ENCODE results near the gene MINAR1. TPM values are rescaled to one million over a fixed set of nuclear protein-coding genes. Genes with fewer than 3 reads are reported as not detected.
A peak's percentile ranks its signal among the peaks of the same experiment; 100 is the strongest.

The MINAR1 gene, protein sequence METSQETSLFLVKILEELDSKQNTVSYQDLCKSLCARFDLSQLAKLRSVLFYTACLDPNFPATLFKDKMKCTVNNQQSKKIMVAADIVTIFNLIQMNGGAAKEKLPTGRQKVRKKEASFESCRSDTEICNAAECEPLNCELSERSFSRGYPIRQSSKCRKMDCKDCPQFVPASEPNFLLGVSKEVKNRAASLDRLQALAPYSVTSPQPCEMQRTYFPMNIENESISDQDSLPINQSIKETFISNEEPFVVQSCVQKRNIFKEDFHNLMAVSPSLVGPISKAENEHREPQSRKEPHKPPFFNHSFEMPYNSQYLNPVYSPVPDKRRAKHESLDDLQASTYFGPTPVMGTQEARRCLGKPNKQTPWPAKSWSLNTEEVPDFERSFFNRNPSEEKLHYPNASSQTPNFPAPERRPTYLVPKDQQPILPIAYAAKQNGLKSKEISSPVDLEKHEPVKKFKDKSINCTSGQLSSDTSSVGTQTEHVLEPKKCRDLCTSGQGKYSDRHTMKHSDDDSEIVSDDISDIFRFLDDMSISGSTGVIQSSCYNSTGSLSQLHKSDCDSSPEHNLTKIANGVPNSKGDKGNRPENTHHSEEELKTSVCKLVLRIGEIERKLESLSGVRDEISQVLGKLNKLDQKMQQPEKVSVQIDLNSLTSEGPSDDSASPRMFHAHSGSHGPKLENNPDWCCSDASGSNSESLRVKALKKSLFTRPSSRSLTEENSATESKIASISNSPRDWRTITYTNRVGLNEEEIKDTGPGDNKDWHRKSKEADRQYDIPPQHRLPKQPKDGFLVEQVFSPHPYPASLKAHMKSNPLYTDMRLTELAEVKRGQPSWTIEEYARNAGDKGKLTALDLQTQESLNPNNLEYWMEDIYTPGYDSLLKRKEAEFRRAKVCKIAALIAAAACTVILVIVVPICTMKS
- 0.15 and 0.22 TPM in 2 replicates for total RNA-seq (2021)
- percentile 27 among the genes with signal in this experiment for Bru-seq, nascent RNA
- percentile 31 among the genes with signal in this experiment for BruChase-seq, experiment 1, labeled RNA remaining after a 2-hour chase
- BruChase-seq, experiment 2, labeled RNA remaining after a 6-hour chase: percentile 27 among the genes with signal in this experiment
- long read RNA-seq: 0 reads

DNA sequence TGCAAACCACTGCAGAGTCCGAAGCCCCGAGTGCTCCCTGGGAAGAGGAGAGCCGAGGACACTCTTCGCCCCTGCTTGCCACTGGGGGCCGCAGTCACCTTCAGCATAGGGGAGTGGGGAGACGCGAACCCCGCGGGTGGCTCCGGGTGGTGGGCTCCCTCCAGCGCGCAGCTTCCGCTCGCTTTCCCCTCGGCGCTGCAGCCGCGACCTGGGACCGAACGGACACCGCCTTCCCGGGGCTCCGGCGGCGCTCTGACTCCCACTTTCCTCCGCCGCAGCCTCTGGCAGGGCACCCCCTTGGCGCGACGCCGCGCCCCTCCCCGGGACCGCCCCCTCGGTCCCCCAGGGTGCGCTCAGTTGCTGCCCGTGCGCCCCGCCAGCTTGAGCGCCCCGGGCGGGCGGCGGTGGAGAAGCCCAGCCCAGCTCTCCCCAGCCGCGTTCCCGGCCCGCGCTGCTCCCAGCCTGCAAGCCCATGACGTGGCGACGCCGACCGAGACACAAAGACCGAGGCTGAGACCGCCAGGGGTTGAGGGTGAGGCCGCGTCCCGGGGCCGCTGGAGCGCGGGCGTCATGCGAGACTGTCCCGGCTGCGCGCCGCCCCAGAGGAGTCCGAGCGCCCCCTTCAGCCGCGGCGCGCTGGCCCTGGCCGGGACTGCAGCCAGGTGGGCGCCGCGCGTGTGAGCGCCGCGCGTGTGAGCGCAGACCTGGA lies at the start of gene MINAR1:
MINAR1 (plus strand) TSS at position 701 of the 709 bp plus-strand sequence. CDS start 23,812 bp downstream, outside the sequence.
- no TSS peak for BruUV-seq (replicated peaks)
- H4K20me1 ChIP-seq (ENCODE audit: insufficient read depth): no peaks in the 10 kb centered on the region
- H3K9me2 ChIP-seq (ENCODE audit: insufficient read depth): no peaks in the 10 kb centered on the region
- ChIA-PET CTCF (interaction anchor here (0.7 kb wide), 1 partner anchor 50 kb away, joined by 3 read pairs; no protein-coding TSS in a partner anchor), POLR2A (ENCODE audit: unreplicated experiment) (no interaction called here)
- intact Hi-C loops (cut with micrococcal nuclease; ENCODE audit: unreplicated experiment): no loop called here
- peak in 1 of 2 experiments; percentile 3 for DNase-seq
- no peak within 1 kb of the TSS for H3K27ac ChIP-seq
- no peak within 1 kb of the TSS for H3K4me2 ChIP-seq
- no peaks in the 10 kb centered on the region for H3K4me1 ChIP-seq (replicated peaks; ENCODE audit: insufficient read depth)
- H3K27me3 ChIP-seq (ENCODE audit: insufficient read depth, low read depth): no peaks in the 10 kb centered on the region
- H3K79me2 ChIP-seq (ENCODE audit: low read depth): no peaks in the 10 kb centered on the region
- TF ChIP-seq, protein P1, sequence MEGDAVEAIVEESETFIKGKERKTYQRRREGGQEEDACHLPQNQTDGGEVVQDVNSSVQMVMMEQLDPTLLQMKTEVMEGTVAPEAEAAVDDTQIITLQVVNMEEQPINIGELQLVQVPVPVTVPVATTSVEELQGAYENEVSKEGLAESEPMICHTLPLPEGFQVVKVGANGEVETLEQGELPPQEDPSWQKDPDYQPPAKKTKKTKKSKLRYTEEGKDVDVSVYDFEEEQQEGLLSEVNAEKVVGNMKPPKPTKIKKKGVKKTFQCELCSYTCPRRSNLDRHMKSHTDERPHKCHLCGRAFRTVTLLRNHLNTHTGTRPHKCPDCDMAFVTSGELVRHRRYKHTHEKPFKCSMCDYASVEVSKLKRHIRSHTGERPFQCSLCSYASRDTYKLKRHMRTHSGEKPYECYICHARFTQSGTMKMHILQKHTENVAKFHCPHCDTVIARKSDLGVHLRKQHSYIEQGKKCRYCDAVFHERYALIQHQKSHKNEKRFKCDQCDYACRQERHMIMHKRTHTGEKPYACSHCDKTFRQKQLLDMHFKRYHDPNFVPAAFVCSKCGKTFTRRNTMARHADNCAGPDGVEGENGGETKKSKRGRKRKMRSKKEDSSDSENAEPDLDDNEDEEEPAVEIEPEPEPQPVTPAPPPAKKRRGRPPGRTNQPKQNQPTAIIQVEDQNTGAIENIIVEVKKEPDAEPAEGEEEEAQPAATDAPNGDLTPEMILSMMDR (conservative IDR thresholded peaks at IDR 0.05): no peak
- no peak for TF ChIP-seq EZH2 (IDR thresholded peaks at IDR 0.05; ENCODE audit: low read depth)
- no peaks in the 10 kb centered on the region for H3K36me3 ChIP-seq (ENCODE audit: low read depth)
- no peaks in the 10 kb centered on the region for H3F3A ChIP-seq (ENCODE audit: insufficient read depth, low read depth)
- H3K4me3 ChIP-seq: no peak within 1 kb of the TSS
- no peak within 1 kb of the TSS for H2AFZ ChIP-seq
- no peaks in the 10 kb centered on the region for H3K9me3 ChIP-seq (ENCODE audit: insufficient read depth, low read depth)

DNA sequence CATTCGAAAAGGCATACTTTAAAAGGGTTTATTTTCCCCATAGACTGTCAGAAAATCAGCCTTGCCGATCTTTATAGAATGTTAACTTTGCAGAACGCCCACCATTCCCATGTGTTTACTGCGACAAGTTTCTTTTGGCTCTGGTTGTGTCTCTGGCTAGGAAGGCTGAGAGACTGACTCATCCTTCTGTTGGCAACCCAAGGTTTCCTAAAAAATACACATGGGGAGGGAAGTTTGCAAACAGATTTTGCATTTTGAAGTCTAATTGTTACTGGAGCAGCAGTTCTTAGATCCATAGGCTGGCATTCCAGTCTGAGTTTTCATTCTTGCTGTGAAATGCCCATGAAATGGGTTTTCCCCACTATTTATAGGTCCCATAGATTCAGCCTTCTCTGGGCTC lies 37.9 kb upstream of the MINAR1 start:
- no peaks in the 10 kb centered on the region for H3K4me1 ChIP-seq (replicated peaks; ENCODE audit: insufficient read depth)
- TF ChIP-seq EZH2 (IDR thresholded peaks at IDR 0.05; ENCODE audit: low read depth): no peak
- TF ChIP-seq, protein P1 (conservative IDR thresholded peaks at IDR 0.05): no peak
- no peak overlapping the region for H3K27ac ChIP-seq
- no peak for DNase-seq
- ChIA-PET CTCF (no interaction called here), POLR2A (ENCODE audit: unreplicated experiment) (no interaction called here)
- intact Hi-C loops (cut with micrococcal nuclease; ENCODE audit: unreplicated experiment): no loop called here
- H3K9me3 ChIP-seq (ENCODE audit: insufficient read depth, low read depth): no peaks in the 10 kb centered on the region
- no peaks in the 10 kb centered on the region for H3K27me3 ChIP-seq (ENCODE audit: insufficient read depth, low read depth)
- H4K20me1 ChIP-seq (ENCODE audit: insufficient read depth): no peaks in the 10 kb centered on the region
- no peaks in the 10 kb centered on the region for H3K36me3 ChIP-seq (ENCODE audit: low read depth)
- H3K9me2 ChIP-seq (ENCODE audit: insufficient read depth): no peaks in the 10 kb centered on the region
- H3K4me3 ChIP-seq: no peak overlapping the region
- H3K79me2 ChIP-seq (ENCODE audit: low read depth): no peaks in the 10 kb centered on the region
- H3K4me2 ChIP-seq: no peak overlapping the region
- no TSS peak for BruUV-seq (replicated peaks)
- no peak overlapping the region for H2AFZ ChIP-seq
- no peaks in the 10 kb centered on the region for H3F3A ChIP-seq (ENCODE audit: insufficient read depth, low read depth)

DNA sequence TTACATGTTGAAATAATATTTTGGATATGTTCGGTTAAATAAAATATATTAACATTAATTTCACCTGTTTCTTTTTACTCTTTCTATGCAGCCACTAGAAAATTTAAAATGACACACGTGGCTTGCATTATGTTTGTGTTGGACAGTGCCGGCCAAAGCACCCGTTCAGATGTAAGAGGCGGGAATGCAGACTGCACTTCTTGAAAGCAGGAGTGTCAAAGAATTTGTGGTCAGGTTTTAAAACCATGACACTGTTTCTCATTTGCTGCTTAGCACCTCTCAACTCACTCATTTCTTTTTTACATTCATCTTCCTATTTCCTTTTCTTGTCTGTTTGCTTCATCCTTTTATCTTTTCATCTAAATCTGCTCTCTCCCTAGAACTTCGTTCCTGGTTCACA lies 35.3 kb upstream of the MINAR1 start:
- H3K9me2 ChIP-seq (ENCODE audit: insufficient read depth): no peaks in the 10 kb centered on the region
- no peak overlapping the region for H3K27ac ChIP-seq
- H3K79me2 ChIP-seq (ENCODE audit: low read depth): no peaks in the 10 kb centered on the region
- no peaks in the 10 kb centered on the region for H3K4me1 ChIP-seq (replicated peaks; ENCODE audit: insufficient read depth)
- no peak for TF ChIP-seq EZH2 (IDR thresholded peaks at IDR 0.05; ENCODE audit: low read depth)
- TF ChIP-seq, protein P1 (conservative IDR thresholded peaks at IDR 0.05): no peak
- H3K4me3 ChIP-seq: no peak overlapping the region
- POLR2A ChIA-PET (ENCODE audit: unreplicated experiment): no interaction called here
- H3F3A ChIP-seq (ENCODE audit: insufficient read depth, low read depth): no peaks in the 10 kb centered on the region
- no peak overlapping the region for H2AFZ ChIP-seq
- intact Hi-C loops (cut with micrococcal nuclease; ENCODE audit: unreplicated experiment): no loop called here
- no TSS peak for BruUV-seq (replicated peaks)
- H3K9me3 ChIP-seq (ENCODE audit: insufficient read depth, low read depth): no peaks in the 10 kb centered on the region
- CTCF ChIA-PET: no interaction called here
- H3K4me2 ChIP-seq: no peak overlapping the region
- no peaks in the 10 kb centered on the region for H3K27me3 ChIP-seq (ENCODE audit: insufficient read depth, low read depth)
- no peak for DNase-seq
- no peaks in the 10 kb centered on the region for H4K20me1 ChIP-seq (ENCODE audit: insufficient read depth)
- H3K36me3 ChIP-seq (ENCODE audit: low read depth): no peaks in the 10 kb centered on the region
